ENCODE results near the gene CALN1.

The CALN1 gene

GRCh38 chr7:71984348-71984747 is 427.8 kb downstream of the CALN1 start:
- H3K4me1 ChIP-seq (ENCODE audit: control insufficient read depth, insufficient read depth, low read length): no peaks in the 10 kb centered on the region
- H3K27ac ChIP-seq (ENCODE audit: extremely low read depth, low read depth, low read length): no peak overlapping the region
- no peaks in the 10 kb centered on the region for H3K36me3 ChIP-seq (ENCODE audit: control insufficient read depth in 2 of 2, insufficient read depth in 1 of 2, low read length in 2 of 2)
- no peak for TF ChIP-seq ZSCAN5A (tag by site-specific recombination; IDR thresholded peaks at IDR 0.05)
- no peak for TF ChIP-seq ZNF140 (tag by site-specific recombination; IDR thresholded peaks at IDR 0.05)
- TF ChIP-seq ZNF174 (tag by site-specific recombination; IDR thresholded peaks at IDR 0.05): no peak
- TF ChIP-seq ZIC2 (tag by site-specific recombination; IDR thresholded peaks at IDR 0.05): no peak
- TF ChIP-seq ZSCAN16 (tag by site-specific recombination; IDR thresholded peaks at IDR 0.05): no peak
- H3K9me3 ChIP-seq (ENCODE audit: control insufficient read depth, insufficient read depth, low read depth, low read length): no peaks in the 10 kb centered on the region
- POLR2A ChIA-PET: no interaction called here
- H3K4me3 ChIP-seq (ENCODE audit: low read depth, low read length): no peak overlapping the region
- CTCF ChIA-PET: no interaction called here

- Histone ChIP-seq H3K4me1 (ENCODE audit: control insufficient read depth, insufficient read depth, low read length) (no peaks in the 10 kb centered on the region), H3K36me3 (ENCODE audit: control insufficient read depth in 2 of 2, insufficient read depth in 1 of 2, low read length in 2 of 2) (no peaks in the 10 kb centered on the region), H3K27ac (ENCODE audit: extremely low read depth, low read depth, low read length) (no peak overlapping the region), H3K9me3 (ENCODE audit: control insufficient read depth, insufficient read depth, low read depth, low read length) (no peaks in the 10 kb centered on the region), H3K4me3 (ENCODE audit: low read depth, low read length) (no peak overlapping the region)
- ChIA-PET CTCF (no interaction called here), POLR2A (no interaction called here)
- TF ChIP-seq ZNF221 (tag by site-specific recombination; IDR thresholded peaks at IDR 0.05; ENCODE audit: borderline replicate concordance) (no peak), ZNF266 (tag by site-specific recombination; IDR thresholded peaks at IDR 0.05; ENCODE audit: low read depth) (no peak), ZNF362 (tag by site-specific recombination; IDR thresholded peaks at IDR 0.05) (no peak), BCL6B (tag by site-specific recombination; IDR thresholded peaks at IDR 0.05) (no peak), ZNF645 (tag by site-specific recombination; IDR thresholded peaks at IDR 0.05) (no peak), ZNF202 (tag by site-specific recombination; IDR thresholded peaks at IDR 0.05; ENCODE audit: borderline replicate concordance) (no peak), PRDM4 (tag by site-specific recombination; IDR thresholded peaks at IDR 0.05) (no peak), ZNF521 (tag by site-specific recombination; IDR thresholded peaks at IDR 0.05) (no peak), ZNF23 (tag by site-specific recombination; IDR thresholded peaks at IDR 0.05; ENCODE audit: borderline replicate concordance) (no peak), ZBTB48 (tag by site-specific recombination; IDR thresholded peaks at IDR 0.05) (no peak), TCF7L2 (IDR thresholded peaks at IDR 0.05; ENCODE audit: borderline replicate concordance, low read depth, low read length) (no peak), ZNF785 (tag by site-specific recombination; IDR thresholded peaks at IDR 0.05) (no peak), ZNF692 (tag by site-specific recombination; IDR thresholded peaks at IDR 0.05) (no peak), ZNF623 (tag by site-specific recombination; IDR thresholded peaks at IDR 0.05) (no peak), BCL11B (tag by site-specific recombination; IDR thresholded peaks at IDR 0.05; ENCODE audit: low read depth) (no peak), ZNF571 (tag by site-specific recombination; IDR thresholded peaks at IDR 0.05) (no peak)
These were observed 429.3 kb downstream of the CALN1 start for GRCh38 chr7:71982851-71983250.
